ENCODE measurements around the gene SLC35G4. TPM values are rescaled to one million over a fixed set of nuclear protein-coding genes. Genes with fewer than 3 reads are reported as not detected.

The SLC35G4 gene
- polyA plus RNA-seq, 3 donors = not detected

GRCh38 chr18:11658019-11658418, 48.6 kb downstream of the SLC35G4 start:
- WGBS (ENCODE audit: insufficient coverage) = 96% methylated on average over 5 of the region's 5 CpGs
- Mint-ChIP-seq H3K4me1 (peaks cover 4% of the 10 kb centered on the region), H3K36me3 (no peaks in the 10 kb centered on the region), H3K4me3 (no peak overlapping the region), H3K27ac (no peak overlapping the region), H3K9me3 (no peaks in the 10 kb centered on the region), H3K27me3 (ENCODE audit: low read depth in 3 of 3) (peaks cover 6 to 29% (median 12%) of the 10 kb centered on the region in 3 donors)
- H2AFZ ChIP-seq (ENCODE audit: insufficient read depth, low read depth, low read length, poor library complexity, severe bottlenecking) = no peak overlapping the region
- H3K9ac ChIP-seq (ENCODE audit: insufficient read depth, low read length, poor library complexity, severe bottlenecking) = no peak overlapping the region
- H3K79me2 ChIP-seq (ENCODE audit: insufficient read depth, low read length) = no peaks in the 10 kb centered on the region
- H3K4me1 ChIP-seq (ENCODE audit: control insufficient read depth in 1 of 2, insufficient read depth in 2 of 2, low read length in 2 of 2) = no peaks in the 10 kb centered on the region
- H3K4me2 ChIP-seq (replicated peaks; ENCODE audit: extremely low read depth, low read length, poor library complexity, severe bottlenecking) = no peak overlapping the region
- no peak overlapping the region for H3K4me3 ChIP-seq (replicated peaks in 1 of 3; ENCODE audit: low read depth in 2 of 3, low read length in 3 of 3)
- no peaks in the 10 kb centered on the region for H4K20me1 ChIP-seq (ENCODE audit: insufficient read depth, low read length)
- peaks cover 0 to 3% of the 10 kb centered on the region in 2 donors for H3K27me3 ChIP-seq (ENCODE audit: control insufficient read depth in 2 of 2, insufficient read depth in 2 of 2, low read length in 2 of 2)
- intact Hi-C loops (cut with micrococcal nuclease) = loop anchor here (5.0 to 10.0 kb wide), 2 partner anchors 377 to 579 kb away; no protein-coding TSS in a partner anchor
- no peak for DNase-seq
- H3K9me3 ChIP-seq (replicated peaks in 1 of 2; ENCODE audit: control insufficient read depth in 1 of 2, insufficient read depth in 1 of 2, low read length in 2 of 2) = no peaks in the 10 kb centered on the region
- H3K36me3 ChIP-seq (replicated peaks in 1 of 2; ENCODE audit: control insufficient read depth in 1 of 2, insufficient read depth in 2 of 2, low read length in 2 of 2) = no peaks in the 10 kb centered on the region
- no peak overlapping the region for H3K27ac ChIP-seq (ENCODE audit: low read depth in 1 of 2, low read length in 2 of 2)
- no peak for TF ChIP-seq CTCF (IDR thresholded peaks at IDR 0.05)

GRCh38 chr18:11658989-11659388, 49.6 kb downstream of the SLC35G4 start:
- DNase-seq = no peak
- WGBS (ENCODE audit: insufficient coverage) = 92% methylated on average over 4 of the region's 6 CpGs
- H3K9ac ChIP-seq (ENCODE audit: insufficient read depth, low read length, poor library complexity, severe bottlenecking) = no peak overlapping the region
- H3K27me3 Mint-ChIP-seq (ENCODE audit: low read depth in 3 of 3) = peaks cover 6 to 25% (median 9%) of the 10 kb centered on the region in 3 donors
- H3K4me2 ChIP-seq (replicated peaks; ENCODE audit: extremely low read depth, low read length, poor library complexity, severe bottlenecking) = no peak overlapping the region
- H3K9me3 ChIP-seq (replicated peaks in 1 of 2; ENCODE audit: control insufficient read depth in 1 of 2, insufficient read depth in 1 of 2, low read length in 2 of 2) = no peaks in the 10 kb centered on the region
- no peaks in the 10 kb centered on the region for H4K20me1 ChIP-seq (ENCODE audit: insufficient read depth, low read length)
- H3K36me3 Mint-ChIP-seq = no peaks in the 10 kb centered on the region
- no peak overlapping the region for H3K27ac Mint-ChIP-seq
- intact Hi-C loops (cut with micrococcal nuclease) = loop anchor here (5.0 to 10.0 kb wide), 2 partner anchors 376 to 578 kb away; no protein-coding TSS in a partner anchor
- no peak for TF ChIP-seq CTCF (IDR thresholded peaks at IDR 0.05)
- H3K79me2 ChIP-seq (ENCODE audit: insufficient read depth, low read length) = no peaks in the 10 kb centered on the region
- peaks cover 0 to 3% of the 10 kb centered on the region in 2 donors for H3K27me3 ChIP-seq (ENCODE audit: control insufficient read depth in 2 of 2, insufficient read depth in 2 of 2, low read length in 2 of 2)
- H2AFZ ChIP-seq (ENCODE audit: insufficient read depth, low read depth, low read length, poor library complexity, severe bottlenecking) = no peak overlapping the region
- no peaks in the 10 kb centered on the region for H3K36me3 ChIP-seq (replicated peaks in 1 of 2; ENCODE audit: control insufficient read depth in 1 of 2, insufficient read depth in 2 of 2, low read length in 2 of 2)
- H3K27ac ChIP-seq (ENCODE audit: low read depth in 1 of 2, low read length in 2 of 2) = no peak overlapping the region
- H3K4me3 Mint-ChIP-seq = no peak overlapping the region
- H3K4me1 ChIP-seq (ENCODE audit: control insufficient read depth in 1 of 2, insufficient read depth in 2 of 2, low read length in 2 of 2) = no peaks in the 10 kb centered on the region
- peaks cover 4% of the 10 kb centered on the region for H3K4me1 Mint-ChIP-seq
- no peak overlapping the region for H3K4me3 ChIP-seq (replicated peaks in 1 of 3; ENCODE audit: low read depth in 2 of 3, low read length in 3 of 3)
- H3K9me3 Mint-ChIP-seq = no peaks in the 10 kb centered on the region

Small RNA genes within 50 kb of the gene (small RNA-seq; reads per million reads assigned to genes)
- gene AP001120.4 (ENCODE audit: insufficient read length, low read depth) = not detected

Other genes starting within 250 kb of the SLC35G4 start
- gene GNAL, start 79.7 kb downstream of the SLC35G4 start, polyA plus RNA-seq = under 1 TPM in 2 of 3 donors, not detected in 1; 0.01 to 0.03 TPM
- 100 to 1,000 TPM in 2 of 3 donors, 10 to 100 TPM in 1; 95.2 to 182 (median 105) TPM for gene CHMP1B, start 241.8 kb downstream of the SLC35G4 start, polyA plus RNA-seq